Measurements from ENCODE around the gene ZNF678.
"Not testable (repeated sequence)": the region's sequence is repeated elsewhere in the genome, so short reads cannot be mapped to it uniquely, and the experiment has no call there.

ZNF678 gene

GRCh38 chr1:227563324-227564201 lies at the start of gene ZNF678:
ZNF678 (plus strand) TSS chr1:227563556; CDS start chr1:227650992, 87,436 bp downstream.
- no peak for DNase-seq

- DNase-seq = no peak
These were observed 44.5 kb upstream of the ZNF678 start for GRCh38 chr1:227518876-227519275.

GRCh38 chr1:227521782-227522181 lies 41.6 kb upstream of the ZNF678 start:
- DNase-seq = no peak

- no peak for DNase-seq
These were observed 36.8 kb upstream of the ZNF678 start for GRCh38 chr1:227526524-227526923.

- DNase-seq = no peak
These were observed 31.2 kb upstream of the ZNF678 start for GRCh38 chr1:227532019-227532619.

- no peak for DNase-seq
These were observed 22.9 kb upstream of the ZNF678 start for GRCh38 chr1:227540170-227541098.

- DNase-seq = no peak
These were observed 22.2 kb upstream of the ZNF678 start for GRCh38 chr1:227541129-227541528.

- no peak for DNase-seq
These were observed 21.6 kb upstream of the ZNF678 start for GRCh38 chr1:227541796-227542152.

GRCh38 chr1:227542153-227543120 lies 20.9 kb upstream of the ZNF678 start:
- DNase-seq = no peak

GRCh38 chr1:227543283-227544066 lies 19.9 kb upstream of the ZNF678 start:
- no peak for DNase-seq

- DNase-seq = no peak
These were observed 19.0 kb upstream of the ZNF678 start for GRCh38 chr1:227544067-227545050.

- DNase-seq = no peak
These were observed 18.0 kb upstream of the ZNF678 start for GRCh38 chr1:227545361-227545760.

GRCh38 chr1:227546059-227546458 lies 17.3 kb upstream of the ZNF678 start:
- DNase-seq = no peak

- DNase-seq = no peak
These were observed 16.6 kb upstream of the ZNF678 start for GRCh38 chr1:227546598-227547309.

- no peak for DNase-seq
These were observed 15.8 kb upstream of the ZNF678 start for GRCh38 chr1:227547310-227548118.

GRCh38 chr1:227548119-227548397 lies 15.3 kb upstream of the ZNF678 start:
- no peak for DNase-seq

GRCh38 chr1:227548448-227548847 lies 14.9 kb upstream of the ZNF678 start:
- DNase-seq = no peak

GRCh38 chr1:227549892-227550291 lies 13.5 kb upstream of the ZNF678 start:
- DNase-seq = no peak

GRCh38 chr1:227551881-227552280 lies 11.5 kb upstream of the ZNF678 start:
- DNase-seq = not testable (repeated sequence)

Data from GF-D8 (cell line).